ENCODE measurements around the gene INPP4A.
A peak's percentile ranks its signal among the peaks of the same experiment; 100 is the strongest.

DNA sequence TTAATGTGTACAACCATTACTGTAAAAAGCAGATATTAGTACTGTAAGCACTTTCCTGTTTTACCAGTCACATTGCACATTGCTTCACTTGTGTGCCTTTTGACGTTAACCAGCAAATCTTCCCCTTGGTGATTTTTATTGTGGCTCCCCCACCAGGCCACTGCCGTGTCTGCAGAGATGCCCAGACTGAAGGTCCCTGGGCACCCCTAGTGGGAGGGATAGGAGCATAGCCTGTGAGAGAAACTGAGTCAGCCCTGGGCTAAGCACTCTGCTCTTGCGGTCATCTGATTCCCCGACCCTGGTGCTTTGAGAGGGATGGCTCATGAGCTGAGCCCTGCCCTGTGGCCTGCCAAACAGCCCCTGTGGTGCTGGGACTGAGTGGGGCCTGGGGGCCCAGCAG is 73.4 kb downstream of the INPP4A start:
- TF ChIP-seq CTCF (IDR thresholded peaks at IDR 0.05), result peak in 5 of 6 experiments; percentile 58 to 71 (median 64)
- TF ChIP-seq EP300 (IDR thresholded peaks at IDR 0.05), result no peak

All from upper lobe of left lung (tissue), 4 donors.